Testis (tissue), 2 donors: ENCODE data around the gene SDF4.

Source experiments
- POLR2A ChIP-seq: fragments of 450-650 bp; IDR thresholded peaks from one replicate; pipeline ENCODE4 v1.6.1; 2017; ENCODE audit warnings: antibody characterized with exemption, mild to moderate bottlenecking, moderate library complexity
- TF ChIP-seq, protein P1 (sequence below), 3 experiments: fragments of 450-650 bp in 2 of 3; fragments of 200-600 bp in 1 of 3; sonication (generic) in 1 of 3; IDR thresholded peaks; one replicate each; pipeline ENCODE4 v1.5.1; 2016 to 2019; ENCODE audit warnings: antibody characterized with exemption in 3 of 3, mild to moderate bottlenecking in 2 of 3, moderate library complexity in 1 of 3

GRCh38 chr1:1253314-1253713 lies 21.5 kb upstream of the SDF4 start:
- TF ChIP-seq, protein P1, sequence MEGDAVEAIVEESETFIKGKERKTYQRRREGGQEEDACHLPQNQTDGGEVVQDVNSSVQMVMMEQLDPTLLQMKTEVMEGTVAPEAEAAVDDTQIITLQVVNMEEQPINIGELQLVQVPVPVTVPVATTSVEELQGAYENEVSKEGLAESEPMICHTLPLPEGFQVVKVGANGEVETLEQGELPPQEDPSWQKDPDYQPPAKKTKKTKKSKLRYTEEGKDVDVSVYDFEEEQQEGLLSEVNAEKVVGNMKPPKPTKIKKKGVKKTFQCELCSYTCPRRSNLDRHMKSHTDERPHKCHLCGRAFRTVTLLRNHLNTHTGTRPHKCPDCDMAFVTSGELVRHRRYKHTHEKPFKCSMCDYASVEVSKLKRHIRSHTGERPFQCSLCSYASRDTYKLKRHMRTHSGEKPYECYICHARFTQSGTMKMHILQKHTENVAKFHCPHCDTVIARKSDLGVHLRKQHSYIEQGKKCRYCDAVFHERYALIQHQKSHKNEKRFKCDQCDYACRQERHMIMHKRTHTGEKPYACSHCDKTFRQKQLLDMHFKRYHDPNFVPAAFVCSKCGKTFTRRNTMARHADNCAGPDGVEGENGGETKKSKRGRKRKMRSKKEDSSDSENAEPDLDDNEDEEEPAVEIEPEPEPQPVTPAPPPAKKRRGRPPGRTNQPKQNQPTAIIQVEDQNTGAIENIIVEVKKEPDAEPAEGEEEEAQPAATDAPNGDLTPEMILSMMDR (IDR thresholded peaks at IDR 0.05): no peak
- no peak for TF ChIP-seq POLR2A
